Pancreas (tissue), 10 donors: ENCODE data around the gene KCNJ15. TPM values are rescaled to one million over a fixed set of nuclear protein-coding genes. Genes with fewer than 3 reads are reported as not detected.
A peak's percentile ranks its signal among the peaks of the same experiment; 100 is the strongest.

ENCODE experiments used
- ATAC-seq, 4 donors: fragments of 200-7000 bp; cut with Tn5 transposase; one replicate each; pipeline versions ENCODE4 v1.8.0 to v1.9.1; 2020; ENCODE audit warnings: mild to moderate bottlenecking in 4 of 4, moderate library complexity in 4 of 4
- DNase-seq, 6 donors: peaks; one replicate each; pipeline ENCODE4 v3.0.0-alpha.2; 2020
- FAIRE-seq: peaks from 2 replicates; lab custom pipeline; 2012; peaks lifted over from hg19 to GRCh38; lab: Jason Lieb, UNC
- H3K27ac ChIP-seq, 4 donors: fragments of 200-600 bp; sonication (generic); 1 replicate in 3 of 4; 2 replicates in 1 of 4; pipeline versions ENCODE4 v1.5.0 to v1.8.0; 2020
- H3K27me3 ChIP-seq, 4 donors: fragments of 200-600 bp; one replicate each; pipeline ENCODE4 v1.8.0; 2021
- H3K36me3 ChIP-seq, 3 donors: fragments of 200-600 bp; sonication (generic) in 1 of 3; one replicate each; pipeline versions ENCODE4 v1.5.0 to v1.8.0; 2020 to 2021
- H3K4me1 ChIP-seq, 3 donors: fragments of 200-600 bp; one replicate each; pipeline ENCODE4 v1.8.0; 2021
- H3K4me3 ChIP-seq, 4 donors: fragments of 200-600 bp; sonication (generic) in 2 of 4; one replicate each; pipeline versions ENCODE4 v1.5.0 to v1.8.0; 2020 to 2021
- H3K9me3 ChIP-seq, 4 donors: fragments of 200-600 bp; one replicate each; pipeline ENCODE4 v1.8.0; 2021
- WGBS, 2 donors: extraction: QIAGEN DNeasy Blood & Tissue Kit; methylation state at CpG; one replicate each; pipeline ENCODE4 v1.1.7; 2013; 5-methylcytosine and 5-hydroxymethylcytosine counted together
- intact Hi-C, 3 donors: fragments of 100-400 bp; cut with DNase I; formaldehyde crosslinking; loops; one replicate each; pipeline versions ENCODE4 v1.11.1 to v1.14.2; 2022
- polyA plus RNA-seq, 2 donors: library from polyadenylated mRNA; stranded (reverse); fragments of 200-250 nt; gene quantifications; one replicate each; pipeline ENCODE4 v1.2.3, GENCODE V29; 2013
- total RNA-seq, 6 donors: library from RNA; stranded (reverse); fragmentation: NEBNext Ultra II Directional in 4 of 6; extraction: Animal tissue kit (Norgen Biotek cat#: 25700) in 4 of 6; gene quantifications; one replicate each; pipeline versions ENCODE4 v1.2.1 to v1.2.4, GENCODE V29; 2021 to 2023
- TF ChIP-seq, protein P1 (sequence below), 4 donors: fragments of 200-600 bp; sonication (generic) in 3 of 4; IDR thresholded peaks; one replicate each; pipeline versions ENCODE4 v1.5.0 to v1.8.0; 2021; ENCODE audit warnings: antibody characterized with exemption in 4 of 4
- donor health status: healthy with polysubstance abuse.
- donor health status: DM: no; HTN: no; CAD: no; lungs with moderate emphysema.
- donor health status: DM: no; HTN: no; CAD: no.
- donor health status: control.
- donor health status: control.
- donor health status: Bipolar disorder and iron deficiency.
- donor health status: DM: yes; HTN: yes; CAD: no.
- donor health status: DM: no; HTN: no; CAD: no.
- donor health status: DM: no; HTN: no; CAD: no.
- donor health status: DM: yes; HTN: yes; CAD: no.

Gene KCNJ15
- total and polyA plus RNA-seq, 8 donors, result 16.9 to 48.7 (median 31.0) TPM

DNA sequence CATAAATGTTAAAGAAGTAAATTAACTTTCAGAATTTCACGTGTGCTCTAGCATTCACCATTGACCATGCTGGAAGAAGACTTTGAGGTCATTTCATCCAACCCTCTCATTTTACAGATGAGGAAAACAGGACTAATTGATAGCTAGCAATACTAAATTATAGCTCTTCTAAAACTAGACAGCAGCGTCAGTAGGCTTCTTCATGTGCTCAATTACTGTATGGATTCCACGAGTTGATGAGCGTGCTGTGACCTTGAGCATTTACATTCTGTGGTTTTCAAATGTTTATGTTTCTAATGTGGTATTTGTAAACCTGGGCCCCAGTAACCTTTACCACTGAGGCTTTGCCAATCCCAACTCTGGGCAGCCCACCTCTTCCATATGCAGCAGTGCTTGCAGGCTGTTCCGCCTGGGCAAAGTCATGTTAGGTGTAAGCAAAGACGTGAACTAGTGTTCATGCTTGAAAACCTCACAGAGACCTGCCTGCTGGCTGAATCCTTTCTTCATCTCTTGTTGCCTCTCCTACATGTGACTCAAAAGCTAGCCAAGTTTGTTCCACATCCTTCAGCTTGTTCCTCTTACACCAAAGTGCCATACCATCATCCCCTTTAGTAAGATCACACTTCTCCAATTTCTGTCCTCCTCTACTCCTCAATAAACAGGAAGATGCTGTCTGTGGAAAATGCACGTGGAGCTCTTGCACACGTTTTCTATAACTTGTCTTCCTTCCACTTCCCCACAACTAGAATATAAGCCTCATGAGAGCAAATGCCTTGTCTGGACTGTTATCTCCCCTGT lies 17.2 kb downstream of the KCNJ15 start:
- H3K27me3 ChIP-seq, result no peaks in the 10 kb centered on the region
- H3K27ac ChIP-seq, result no peak overlapping the region
- DNase-seq, result no peak

DNA sequence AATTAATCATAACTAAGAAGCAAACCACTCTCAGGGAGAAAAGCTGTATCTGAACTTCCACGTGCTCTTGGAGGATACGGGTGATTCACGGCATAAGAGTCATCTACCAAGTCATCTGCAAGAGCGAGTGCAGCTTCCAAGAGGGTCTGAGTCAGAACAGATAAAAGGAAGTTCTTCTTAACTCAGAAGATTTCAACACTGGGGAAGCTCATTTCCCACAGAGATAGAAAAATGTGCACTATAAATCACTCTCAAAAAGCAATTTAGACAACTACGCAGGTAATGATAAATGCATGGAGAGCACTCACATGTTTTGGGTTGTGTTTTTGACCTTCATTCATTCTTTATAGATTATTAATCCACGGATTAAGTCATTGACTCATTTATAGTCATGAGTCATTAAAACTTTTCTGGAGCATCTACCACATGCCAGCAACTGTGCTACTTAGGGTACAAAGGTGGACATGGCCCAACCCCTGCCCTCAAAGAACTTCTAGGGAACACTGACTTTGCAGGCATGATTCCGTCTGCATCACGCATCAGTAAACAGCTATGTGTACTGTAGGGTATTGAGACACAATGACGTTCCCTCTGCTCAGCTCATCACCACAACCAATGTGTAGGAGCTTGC lies 20.8 kb downstream of the KCNJ15 start:
- intact Hi-C loops, result no loop called here
- ATAC-seq, result peak in 3 of 4 donors; percentile 67 to 86 (median 85)
- H3K27ac ChIP-seq, result no peak overlapping the region
- H3K4me3 ChIP-seq, result no peak overlapping the region
- no peaks in the 10 kb centered on the region for H3K9me3 ChIP-seq
- TF ChIP-seq, protein P1, sequence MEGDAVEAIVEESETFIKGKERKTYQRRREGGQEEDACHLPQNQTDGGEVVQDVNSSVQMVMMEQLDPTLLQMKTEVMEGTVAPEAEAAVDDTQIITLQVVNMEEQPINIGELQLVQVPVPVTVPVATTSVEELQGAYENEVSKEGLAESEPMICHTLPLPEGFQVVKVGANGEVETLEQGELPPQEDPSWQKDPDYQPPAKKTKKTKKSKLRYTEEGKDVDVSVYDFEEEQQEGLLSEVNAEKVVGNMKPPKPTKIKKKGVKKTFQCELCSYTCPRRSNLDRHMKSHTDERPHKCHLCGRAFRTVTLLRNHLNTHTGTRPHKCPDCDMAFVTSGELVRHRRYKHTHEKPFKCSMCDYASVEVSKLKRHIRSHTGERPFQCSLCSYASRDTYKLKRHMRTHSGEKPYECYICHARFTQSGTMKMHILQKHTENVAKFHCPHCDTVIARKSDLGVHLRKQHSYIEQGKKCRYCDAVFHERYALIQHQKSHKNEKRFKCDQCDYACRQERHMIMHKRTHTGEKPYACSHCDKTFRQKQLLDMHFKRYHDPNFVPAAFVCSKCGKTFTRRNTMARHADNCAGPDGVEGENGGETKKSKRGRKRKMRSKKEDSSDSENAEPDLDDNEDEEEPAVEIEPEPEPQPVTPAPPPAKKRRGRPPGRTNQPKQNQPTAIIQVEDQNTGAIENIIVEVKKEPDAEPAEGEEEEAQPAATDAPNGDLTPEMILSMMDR (IDR thresholded peaks at IDR 0.05), result no peak
- no peaks in the 10 kb centered on the region for H3K4me1 ChIP-seq
- H3K36me3 ChIP-seq, result no peaks in the 10 kb centered on the region
- FAIRE-seq, result no peak
- WGBS, 2 donors, result 64 to 70% methylated on average over 9 of the region's 9 CpGs
- DNase-seq, result peak in 1 of 6 donors; percentile 47
- H3K27me3 ChIP-seq, result no peaks in the 10 kb centered on the region

More for the DNA sequence above, 17.2 kb downstream of the KCNJ15 start:
- FAIRE-seq (no peak), ATAC-seq (peak in 2 of 4 donors; percentile 26 to 36)
- Histone ChIP-seq H3K4me1 (peaks cover 0 to 4% (median 0%) of the 10 kb centered on the region in 3 donors), H3K9me3 (no peaks in the 10 kb centered on the region), H3K4me3 (no peak overlapping the region), H3K36me3 (peaks cover 0 to 4% (median 0%) of the 10 kb centered on the region in 3 donors)
- WGBS, 2 donors, result 71 to 78% methylated on average over 8 of the region's 8 CpGs
- intact Hi-C loops, result no loop called here
- TF ChIP-seq, protein P1 (IDR thresholded peaks at IDR 0.05), result no peak

- DNase-seq (no peak), FAIRE-seq (no peak), ATAC-seq (no peak)
- Histone ChIP-seq H3K27ac (no peak overlapping the region), H3K9me3 (no peaks in the 10 kb centered on the region), H3K4me3 (no peak overlapping the region), H3K27me3 (no peaks in the 10 kb centered on the region), H3K4me1 (no peaks in the 10 kb centered on the region), H3K36me3 (no peaks in the 10 kb centered on the region)
- 72 to 80% methylated on average over 5 of the region's 5 CpGs for WGBS, 2 donors
- intact Hi-C loops, result no loop called here
- TF ChIP-seq, protein P1 (IDR thresholded peaks at IDR 0.05), result no peak
These were observed 23.7 kb downstream of the KCNJ15 start for GRCh38 chr21:38280454-38280853.

DNA sequence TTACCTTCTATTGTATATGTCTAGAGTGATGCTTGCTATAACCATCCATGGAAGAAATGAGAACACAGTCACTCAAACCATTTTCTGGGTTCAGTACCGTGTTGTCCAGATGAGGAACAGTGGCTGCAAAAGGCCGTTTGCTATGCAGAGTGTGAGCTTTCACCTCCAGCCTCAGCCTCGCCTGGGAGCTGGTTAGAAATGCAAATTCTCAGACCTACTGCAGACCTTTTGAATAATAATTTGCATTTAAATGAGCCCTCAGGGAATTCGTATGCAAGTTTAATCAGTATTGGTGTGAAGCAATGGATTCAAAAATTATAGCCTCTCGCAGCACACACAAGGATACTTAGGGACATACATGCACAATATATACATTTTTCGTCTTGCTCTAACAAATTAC lies 24.1 kb downstream of the KCNJ15 start:
- ATAC-seq, result no peak
- H3K27me3 ChIP-seq, result no peaks in the 10 kb centered on the region
- 45 to 54% methylated on average over 6 of the region's 6 CpGs for WGBS, 2 donors
- DNase-seq, result no peak
- intact Hi-C loops, result no loop called here
- TF ChIP-seq, protein P1 (IDR thresholded peaks at IDR 0.05), result no peak
- no peaks in the 10 kb centered on the region for H3K36me3 ChIP-seq
- no peak overlapping the region for H3K4me3 ChIP-seq
- no peaks in the 10 kb centered on the region for H3K4me1 ChIP-seq
- FAIRE-seq, result no peak
- no peaks in the 10 kb centered on the region for H3K9me3 ChIP-seq
- H3K27ac ChIP-seq, result no peak overlapping the region
